Activated gamma-delta T cell treated with Interleukin-2 at 50 U/mL for 16 hours (primary cell): ENCODE results near the gene POU2F1.
"Not testable (repeated sequence)": the region's sequence is repeated elsewhere in the genome, so short reads cannot be mapped to it uniquely, and the experiment has no call there.

Experiments used
- DNase-seq: peaks from one replicate; pipeline ENCODE4 v3.0.0-alpha.2; 2020

The POU2F1 gene

DNA sequence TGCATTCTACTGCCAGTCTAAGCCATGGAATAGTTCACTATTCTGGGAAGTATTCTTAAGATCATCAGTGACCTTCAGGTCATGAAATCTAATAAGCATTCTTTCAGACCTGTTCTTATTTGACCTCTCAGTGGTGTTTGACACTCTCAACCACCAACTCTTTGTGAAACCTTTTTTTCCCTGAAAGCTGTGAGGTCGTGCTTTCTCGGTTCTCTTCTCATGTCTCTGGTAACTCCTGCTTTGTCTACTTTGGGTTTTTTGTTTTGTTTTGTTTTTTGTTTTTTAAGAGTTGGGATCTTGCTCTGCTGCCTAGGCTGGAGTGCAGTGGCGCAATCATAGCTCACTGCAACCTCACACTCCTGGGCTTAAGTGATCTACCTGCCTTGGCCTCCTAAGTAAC, 56.3 kb downstream of the POU2F1 start:
- DNase-seq = no peak

DNA sequence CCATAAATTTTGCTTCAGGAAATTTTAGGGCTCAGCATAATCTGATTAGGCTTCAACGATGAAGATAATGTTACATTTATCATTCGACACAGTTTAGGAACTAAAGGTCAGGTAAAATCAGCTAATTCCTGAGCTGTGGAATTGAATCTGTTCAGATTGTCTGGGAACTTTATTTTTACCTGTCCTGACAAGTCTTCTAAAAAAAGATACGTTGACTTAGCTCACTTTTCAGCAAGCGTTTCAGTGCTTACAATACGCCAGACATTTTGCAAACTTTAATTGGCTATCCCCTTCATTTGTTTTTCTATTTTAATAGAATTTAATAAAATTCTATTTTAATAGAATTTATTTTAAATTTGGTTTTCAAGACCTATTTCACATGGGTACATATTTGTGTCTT, 57.8 kb downstream of the POU2F1 start:
- no peak for DNase-seq

GRCh38 chr1:167280912-167281311, 60.2 kb downstream of the POU2F1 start:
- DNase-seq = no peak

DNA sequence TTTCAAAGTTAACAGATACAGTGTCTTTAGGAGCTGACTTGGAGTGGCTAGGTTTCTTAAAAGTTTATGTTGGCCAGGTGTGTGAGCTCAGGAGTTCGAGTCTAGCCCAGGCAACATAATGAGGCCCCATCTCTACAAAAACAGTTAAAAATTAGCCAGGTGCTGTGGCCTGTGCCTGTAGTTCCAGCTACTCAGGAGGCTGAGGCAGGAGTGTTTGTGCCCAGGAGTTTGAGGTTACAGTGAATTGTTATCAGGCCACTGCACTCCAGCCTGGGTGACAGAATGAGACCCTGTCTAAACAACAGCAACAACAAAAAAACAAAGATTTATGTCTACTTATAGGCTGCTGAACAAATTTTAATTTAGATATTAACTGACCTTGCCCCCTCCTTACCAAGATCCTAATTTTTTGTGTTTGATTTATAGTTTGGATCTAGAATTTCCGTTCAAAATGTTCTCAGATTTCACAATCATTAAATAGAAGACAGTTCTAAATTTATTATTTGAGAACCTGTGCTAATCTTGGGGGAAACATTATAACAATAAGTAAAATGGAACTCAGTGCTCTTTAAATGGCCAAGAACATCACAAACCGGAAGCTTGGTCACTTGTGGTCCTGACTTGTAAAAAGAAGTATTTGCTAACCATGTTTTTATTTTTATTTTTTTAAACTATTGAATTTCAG, 67.8 kb downstream of the POU2F1 start:
- DNase-seq = no peak

DNA sequence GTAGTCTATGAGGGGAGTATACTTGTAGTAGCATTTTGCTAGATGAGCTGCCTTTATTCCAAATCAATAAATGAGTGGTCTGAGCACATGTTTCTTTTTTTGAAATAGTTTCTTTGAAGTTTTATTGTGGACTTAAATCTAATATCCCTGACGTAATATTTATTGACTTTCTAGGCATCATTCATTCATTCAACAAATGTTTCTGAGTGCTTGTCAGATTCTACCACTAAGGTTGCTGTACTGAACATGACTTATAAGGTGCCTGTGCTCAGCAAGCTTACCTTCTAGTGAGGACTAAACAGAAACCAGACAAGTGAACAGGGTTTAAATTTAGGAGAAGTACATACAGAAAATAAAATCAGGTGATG, 68.4 kb downstream of the POU2F1 start:
- no peak for DNase-seq

DNA sequence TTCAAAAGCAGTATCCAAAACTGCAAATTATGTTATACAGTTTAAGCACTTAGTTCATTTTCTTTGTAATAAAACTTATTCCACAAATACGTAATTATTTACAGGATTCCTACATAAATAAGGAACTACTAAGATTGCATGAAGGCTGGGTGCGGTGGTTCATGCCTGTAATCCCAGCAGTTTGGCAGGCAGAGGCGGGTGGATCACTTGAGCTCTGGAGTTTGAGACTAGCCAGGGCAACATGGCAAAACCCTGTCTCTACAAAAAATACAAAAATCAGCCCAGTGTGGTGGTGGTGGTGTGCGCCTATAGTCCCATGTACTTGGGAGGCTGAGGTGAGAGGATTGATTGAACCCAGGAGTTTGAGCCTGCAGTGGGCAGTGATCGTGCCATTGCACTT, 69.3 kb downstream of the POU2F1 start:
- DNase-seq = no peak

GRCh38 chr1:167291539-167292185, 71.0 kb downstream of the POU2F1 start:
- no peak for DNase-seq

GRCh38 chr1:167292216-167292615, 71.5 kb downstream of the POU2F1 start:
- DNase-seq = no peak

GRCh38 chr1:167293057-167293456, 72.4 kb downstream of the POU2F1 start:
- DNase-seq = no peak

GRCh38 chr1:167294528-167294927, 73.8 kb downstream of the POU2F1 start:
- DNase-seq = no peak

DNA sequence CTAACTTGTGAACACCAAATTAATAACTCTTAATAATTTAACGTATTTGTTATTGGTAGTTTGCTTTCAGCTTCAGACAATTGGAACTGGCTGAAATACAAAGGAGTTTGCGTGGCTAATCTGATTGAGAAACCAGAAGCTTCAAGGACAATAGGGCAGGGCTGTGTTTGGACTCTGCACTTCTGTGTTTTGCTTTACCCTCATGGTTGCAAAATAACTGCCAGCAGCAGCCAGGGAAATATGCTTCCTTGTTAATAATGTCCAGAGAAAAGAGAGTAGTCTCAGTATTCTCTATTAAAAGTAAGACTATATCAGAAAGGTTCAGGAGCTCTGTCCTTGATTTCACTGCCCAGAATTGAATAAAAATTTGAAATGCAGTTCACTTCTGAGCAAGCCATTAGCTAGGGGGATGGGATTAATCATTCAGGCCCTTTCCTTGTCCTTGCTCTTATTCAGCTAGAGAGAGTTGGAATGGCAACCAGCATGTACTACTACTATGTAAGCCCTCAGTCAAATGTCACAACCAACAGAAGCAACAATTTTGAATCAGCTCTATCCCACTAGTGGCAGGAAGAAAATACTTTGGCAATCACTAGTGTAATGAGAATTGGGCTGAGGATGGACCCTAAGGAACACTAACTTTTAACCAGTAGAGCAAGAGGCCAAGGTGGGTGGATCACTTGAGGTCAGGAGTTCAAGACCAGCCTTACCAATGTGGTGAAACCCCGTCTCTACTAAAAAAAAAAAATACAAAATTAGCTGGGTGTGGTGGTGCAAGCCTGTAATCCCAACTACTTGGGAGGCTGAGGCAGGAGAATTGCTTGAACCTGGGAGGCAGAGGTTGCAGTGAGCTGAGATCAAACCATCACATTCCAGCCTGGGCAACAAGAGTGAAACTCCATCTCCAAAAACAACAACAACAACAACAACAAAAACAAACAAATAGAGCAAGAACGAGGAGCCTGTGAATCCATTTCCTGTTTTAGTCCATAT, 76.8 kb downstream of the POU2F1 start:
- DNase-seq = no peak

GRCh38 chr1:167298325-167298724, 77.6 kb downstream of the POU2F1 start:
- no peak for DNase-seq

DNA sequence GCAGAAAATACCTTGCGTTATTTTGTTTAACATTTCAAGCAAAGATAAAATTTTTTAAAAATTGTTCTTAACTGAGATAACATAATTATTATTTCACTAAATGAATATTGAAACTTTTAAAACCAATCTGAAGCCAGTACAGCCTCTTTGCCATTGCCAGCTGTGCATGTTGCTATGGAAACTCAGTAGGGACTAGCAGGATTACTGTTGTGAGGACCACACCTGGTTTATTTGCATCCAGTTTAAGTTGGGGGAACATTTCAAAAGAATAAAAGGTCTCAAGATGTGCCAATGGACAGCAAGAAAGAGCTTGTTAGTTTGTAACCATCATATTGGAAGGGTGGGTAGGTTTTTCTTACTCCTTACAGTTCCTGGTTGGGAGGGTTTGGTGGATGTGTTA, 80.7 kb downstream of the POU2F1 start:
- DNase-seq = no peak

GRCh38 chr1:167304165-167304564, 83.5 kb downstream of the POU2F1 start:
- no peak for DNase-seq

DNA sequence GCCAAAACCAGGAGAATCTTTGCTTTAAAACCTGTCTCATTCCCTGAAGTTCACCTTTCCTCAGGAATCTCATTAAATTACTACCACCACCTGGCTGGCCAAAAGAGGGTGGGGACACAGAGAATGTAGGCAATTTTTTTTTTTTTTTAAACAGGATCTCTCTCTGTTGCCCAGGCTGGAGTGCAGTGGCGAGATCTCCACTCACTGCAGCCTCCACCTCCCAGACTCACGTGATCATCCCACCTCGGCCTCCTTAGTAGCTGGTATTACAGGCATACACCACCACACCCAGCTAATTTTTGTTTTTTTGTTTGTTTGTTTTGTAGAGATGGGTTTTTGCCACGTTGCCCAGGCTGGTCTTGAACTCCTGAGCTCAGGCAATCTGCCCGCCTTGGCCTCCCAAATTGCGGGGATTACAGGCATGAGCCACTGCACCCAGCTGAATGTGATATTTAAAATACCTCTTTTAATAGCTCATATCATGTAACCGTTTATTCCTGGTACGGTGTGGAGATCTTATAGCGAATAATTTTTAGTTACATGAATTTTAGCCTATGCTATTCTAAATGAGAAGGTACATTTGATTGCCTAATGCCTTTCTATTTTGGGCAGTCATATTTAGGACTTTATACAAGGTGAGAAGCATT, 84.5 kb downstream of the POU2F1 start:
- no peak for DNase-seq

- no peak for DNase-seq
Measured at GRCh38 chr1:167305706-167306277, 85.1 kb downstream of the POU2F1 start.

GRCh38 chr1:167310732-167311131, 90.0 kb downstream of the POU2F1 start:
- no peak for DNase-seq

DNA sequence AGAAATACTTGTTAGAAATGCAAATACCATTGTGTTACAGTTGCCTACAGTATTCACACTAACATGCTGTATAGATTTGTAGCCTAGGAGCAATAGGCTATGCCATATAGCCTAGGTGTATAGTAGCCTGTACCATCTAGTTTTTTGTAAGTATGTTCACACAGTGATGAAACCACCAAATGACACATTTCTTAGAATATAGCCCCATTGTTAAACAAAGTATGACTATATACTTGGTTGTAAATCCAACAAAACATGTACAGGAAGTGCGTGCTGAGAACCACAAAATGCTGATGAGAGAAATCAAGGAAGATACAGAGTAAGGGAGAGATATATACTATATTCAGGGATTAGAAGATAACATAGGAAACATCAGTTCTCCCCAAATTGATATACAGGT, 92.2 kb downstream of the POU2F1 start:
- no peak for DNase-seq

- no peak for DNase-seq
Measured at GRCh38 chr1:167314671-167315070, 94.0 kb downstream of the POU2F1 start.

DNA sequence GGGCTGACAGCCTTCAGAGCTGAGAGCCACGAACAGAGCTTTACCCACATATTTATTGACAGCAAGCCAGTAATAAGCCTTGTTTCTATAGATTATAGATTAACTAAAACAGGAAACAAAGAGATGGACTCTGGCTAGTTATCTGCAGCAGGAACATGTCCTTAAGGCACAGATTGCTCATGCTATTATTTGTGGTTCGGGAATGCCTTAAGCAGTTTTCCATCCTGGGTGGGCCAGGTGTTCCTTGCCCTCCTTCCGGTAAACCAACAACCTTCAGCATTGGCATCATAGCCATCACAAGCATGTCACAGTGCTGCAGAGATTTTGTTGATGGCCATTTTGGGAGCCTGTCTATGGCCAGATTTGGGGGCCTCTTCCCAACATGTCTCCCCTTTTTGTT, 96.8 kb downstream of the POU2F1 start:
- DNase-seq = no peak

GRCh38 chr1:167319206-167319605, 98.5 kb downstream of the POU2F1 start:
- DNase-seq = not testable (repeated sequence)

- no peak for DNase-seq
Measured at GRCh38 chr1:167322483-167322882, 101.8 kb downstream of the POU2F1 start.

GRCh38 chr1:167325151-167325550, 104.5 kb downstream of the POU2F1 start:
- DNase-seq = no peak
